Body of pancreas (tissue), 4 donors: ENCODE measurements around the gene NEXN. TPM values are rescaled to one million over a fixed set of nuclear protein-coding genes. Genes with fewer than 3 reads are reported as not detected.

Experiments used
- ATAC-seq: fragments of 150-250 bp; one replicate; pipeline ENCODE4 v1.9.1; 2016
- DNase-seq, 4 donors: peaks; one replicate each; pipeline ENCODE4 v3.0.0-alpha.2; 2019
- H3K27ac ChIP-seq, 4 donors: fragments of 200-600 bp; sonication (generic); 1 replicate in 3 of 4; 2 replicates in 1 of 4; pipeline versions ENCODE4 v1.5.1 to v1.6.1; 2016 to 2019; ENCODE audit warnings: mild to moderate bottlenecking in 1 of 4, mixed read lengths in 1 of 4, moderate library complexity in 1 of 4
- H3K27me3 ChIP-seq, 2 donors: fragments of 200-600 bp; sonication (generic); one replicate each; pipeline ENCODE4 v1.6.0; 2016; ENCODE audit warnings: mild to moderate bottlenecking in 1 of 2
- H3K36me3 ChIP-seq, 2 donors: fragments of 200-600 bp; sonication (generic); replicated peaks in 1 of 2; 2 replicates each; pipeline ENCODE4 v1.5.1; 2016; ENCODE audit warnings: low read depth in 2 of 2; ENCODE audit not compliant: insufficient read depth in 1 of 2
- H3K4me1 ChIP-seq: fragments of 200-600 bp; sonication (generic); one replicate; pipeline ENCODE4 v1.6.0; 2016
- H3K4me3 ChIP-seq, 2 donors: fragments of 200-600 bp; sonication (generic); 1 replicate in 1 of 2; 2 replicates in 1 of 2; pipeline ENCODE4 v1.5.1; 2016 to 2019
- H3K9me3 ChIP-seq, 3 donors: fragments of 200-600 bp; sonication (generic); 1 replicate in 2 of 3; 2 replicates in 1 of 3; pipeline ENCODE4 v1.5.1; 2016
- POLR2A ChIP-seq, 3 donors: fragments of 450-650 bp; IDR thresholded peaks; one replicate each; pipeline ENCODE4 v1.6.1; 2016; ENCODE audit warnings: antibody characterized with exemption in 3 of 3, mild to moderate bottlenecking in 2 of 3
- intact Hi-C: fragments of 100-400 bp; cut with DNase I; formaldehyde crosslinking; loops from one replicate; pipeline ENCODE4 v1.15.1; 2023
- total RNA-seq, 2 donors: library from RNA; depleted of rRNA; stranded (reverse); fragments of >200 nt; gene quantifications; one replicate each; pipeline ENCODE4 v1.1.0, GENCODE V29; 2016

NEXN gene
- total RNA-seq, 2 donors from 2014 or later, result 7.5 to 13.2 TPM

DNA sequence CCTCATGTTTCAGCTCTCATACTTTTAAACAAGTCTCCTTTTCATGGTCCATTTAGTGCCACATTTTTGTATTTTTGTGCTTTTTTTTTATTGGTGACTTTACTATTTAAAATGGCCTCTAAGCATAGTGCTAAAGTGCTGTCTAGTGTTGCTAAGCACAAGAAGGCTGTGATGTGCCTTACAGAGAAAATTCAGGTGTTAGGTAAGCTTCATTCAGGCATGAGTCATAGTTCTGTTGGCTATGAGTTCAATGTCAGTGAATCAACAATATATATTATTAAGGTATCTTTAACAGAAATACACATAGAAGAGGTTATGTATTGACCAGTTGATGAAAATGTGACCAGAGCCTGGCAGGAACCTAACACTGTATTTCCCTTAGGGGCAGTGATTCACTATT is 103.2 kb downstream of the NEXN start:
- intact Hi-C loops, result no loop called here
- Histone ChIP-seq H3K9me3 (no peaks in the 10 kb centered on the region), H3K36me3 (no peaks in the 10 kb centered on the region), H3K27ac (peak overlapping the region in 2 of 4 donors; percentile 21 to 29), H3K4me1 (peaks cover 46% of the 10 kb centered on the region), H3K4me3 (no peak overlapping the region), H3K27me3 (no peaks in the 10 kb centered on the region)
- DNase-seq (no peak), ATAC-seq (peak; percentile 60)
- TF ChIP-seq POLR2A (IDR thresholded peaks at IDR 0.05), result no peak

Other genes with a start within 250 kb of the NEXN start
- gene ZZZ3, start 206.0 kb upstream of the NEXN start, total RNA-seq, result 100 to 1,000 TPM in 1 of 2 donors, 10 to 100 TPM in 1; 26.0 to 100 TPM
- 10 to 100 TPM; 53.1 to 65.1 TPM for gene USP33, start 128.8 kb upstream of the NEXN start, total RNA-seq
- 10 to 100 TPM in 1 of 2 donors, 1 to 10 TPM in 1; 6.6 to 10.4 TPM for gene MIGA1, start 109.0 kb upstream of the NEXN start, total RNA-seq
- gene FUBP1, start 90.4 kb downstream of the NEXN start, total RNA-seq, result 10 to 100 TPM; 56.7 to 63.8 TPM
- gene DNAJB4, start 116.3 kb downstream of the NEXN start, total RNA-seq, result 10 to 100 TPM; 20.2 to 24.1 TPM
- gene GIPC2, start 157.3 kb downstream of the NEXN start, total RNA-seq, result 10 to 100 TPM; 19.2 to 20.1 TPM